Measurements from ENCODE around the gene ARL5A.

DNA sequence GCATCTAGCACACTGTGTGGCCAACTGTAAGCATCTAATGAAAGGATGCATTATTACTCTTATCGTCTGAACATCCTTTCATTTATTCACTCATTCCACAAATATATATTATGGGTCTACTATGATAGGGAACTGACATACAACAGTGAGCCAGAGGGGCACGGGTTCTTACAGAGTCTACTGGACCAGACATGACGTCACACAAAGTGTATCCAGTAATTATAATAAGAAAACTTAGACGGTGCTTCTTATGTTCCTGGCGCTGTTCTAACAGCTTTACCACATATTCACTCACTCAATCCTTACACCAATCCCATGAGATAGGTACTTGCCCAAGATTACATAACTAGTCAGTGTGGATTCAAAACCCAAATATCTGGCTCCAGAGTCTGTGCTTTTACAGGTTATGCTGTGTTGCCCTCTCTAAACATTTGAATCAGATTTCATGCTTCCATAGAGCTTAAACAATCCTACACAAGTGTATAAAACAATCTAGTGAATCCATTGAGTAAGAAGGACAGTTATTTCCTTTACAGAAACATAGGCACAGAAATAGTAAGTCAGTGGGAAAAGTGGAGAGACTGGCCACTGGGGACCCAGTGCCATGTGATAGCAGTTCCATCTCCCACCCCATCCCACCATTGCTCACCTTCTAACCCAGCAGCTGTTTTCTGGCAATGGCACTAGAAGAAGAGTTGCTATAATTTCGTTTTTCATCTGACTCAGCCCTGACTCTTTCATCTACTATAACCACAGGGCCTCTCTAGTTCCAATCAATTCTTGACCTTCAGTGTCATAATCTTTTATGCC lies 24.2 kb upstream of the ARL5A start:
- TF ChIP-seq YY1 (IDR thresholded peaks at IDR 0.05; ENCODE audit: insufficient read depth, insufficient read length): no peak
- no peak for TF ChIP-seq ZNF274 (IDR thresholded peaks at IDR 0.05; ENCODE audit: low read depth, low read length)
- TF ChIP-seq SUZ12 (IDR thresholded peaks at IDR 0.05; ENCODE audit: extremely low read depth, insufficient read depth, insufficient read length): no peak
